Breast epithelium (tissue), 4 donors: ENCODE measurements around the gene TMEM25. TPM values are rescaled to one million over a fixed set of nuclear protein-coding genes. Genes with fewer than 3 reads are reported as not detected.

ENCODE experiments used
- DNase-seq, 2 donors: peaks; one replicate each; pipeline ENCODE4 v3.0.0-alpha.2; 2019; ENCODE audit warnings: low spot score in 2 of 2
- H3K27ac ChIP-seq, 2 donors: fragments of 200-600 bp; sonication (generic) in 1 of 2; one replicate each; pipeline ENCODE4 v1.5.1; 2016 to 2019; ENCODE audit warnings: mild to moderate bottlenecking in 1 of 2
- H3K27me3 ChIP-seq, 2 donors: fragments of 200-600 bp; sonication (generic) in 1 of 2; one replicate each; pipeline versions ENCODE4 v1.5.1 to v1.6.0; 2017 to 2019; ENCODE audit warnings: control low read depth in 1 of 2, mild to moderate bottlenecking in 1 of 2
- H3K36me3 ChIP-seq: fragments of 200-600 bp; one replicate; pipeline ENCODE4 v1.5.1; 2019
- H3K4me1 ChIP-seq, 2 donors: fragments of 200-600 bp; sonication (generic); one replicate each; pipeline ENCODE4 v1.5.1; 2016 to 2019; ENCODE audit warnings: control low read depth in 1 of 2
- H3K4me3 ChIP-seq, 3 donors: fragments of 200-600 bp; sonication (generic); 1 replicate in 2 of 3; 2 replicates in 1 of 3; pipeline ENCODE4 v1.5.1; 2016 to 2019; ENCODE audit warnings: mild to moderate bottlenecking in 3 of 3, moderate library complexity in 2 of 3
- H3K9me3 ChIP-seq, 2 donors: fragments of 200-600 bp; sonication (generic) in 1 of 2; one replicate each; pipeline ENCODE4 v1.5.1; 2016 to 2019; ENCODE audit warnings: control low read depth in 1 of 2
- CTCF ChIP-seq, 3 donors: fragments of 450-650 bp; IDR thresholded peaks; one replicate each; pipeline ENCODE4 v1.5.1; 2016 to 2017; ENCODE audit warnings: antibody characterized with exemption in 3 of 3, mild to moderate bottlenecking in 3 of 3, moderate library complexity in 3 of 3
- POLR2A ChIP-seq: fragments of 450-650 bp; IDR thresholded peaks from one replicate; pipeline ENCODE4 v1.6.1; 2016; ENCODE audit warnings: antibody characterized with exemption, mild to moderate bottlenecking, moderate library complexity
- POLR2AphosphoS5 ChIP-seq, 3 donors: sonication (generic); formaldehyde crosslinking; IDR thresholded peaks; one replicate each; pipeline ENCODE4 v1.6.1; 2017; ENCODE audit warnings: antibody characterized with exemption in 3 of 3
- intact Hi-C: fragments of 100-400 bp; cut with DNase I; formaldehyde crosslinking; loops from one replicate; pipeline ENCODE4 v1.15.1; 2023; ENCODE audit warnings: low total_unique reads
- total RNA-seq, 3 donors: library from RNA; depleted of rRNA; stranded (reverse); fragments of >200 nt; gene quantifications; one replicate each; pipeline ENCODE4 v1.1.0, GENCODE V29; 2016

The TMEM25 gene
- total RNA-seq, 3 donors from 2014 or later: 14.1 to 53.6 (median 38.0) TPM

- DNase-seq: no peak
- no peak for TF ChIP-seq POLR2A
- no peak for TF ChIP-seq CTCF (IDR thresholded peaks at IDR 0.05)
- TF ChIP-seq POLR2AphosphoS5 (IDR thresholded peaks at IDR 0.05): no peak
- Histone ChIP-seq H3K27ac (no peak overlapping the region), H3K27me3 (no peaks in the 10 kb centered on the region), H3K4me1 (no peaks in the 10 kb centered on the region), H3K9me3 (no peaks in the 10 kb centered on the region), H3K4me3 (no peak overlapping the region), H3K36me3 (no peaks in the 10 kb centered on the region)
- intact Hi-C loops: no loop called here
Measured at GRCh38 chr11:118545533-118545932, 14.5 kb downstream of the TMEM25 start.

- intact Hi-C loops: no loop called here
- no peak for TF ChIP-seq POLR2A
- TF ChIP-seq CTCF (IDR thresholded peaks at IDR 0.05): no peak
- TF ChIP-seq POLR2AphosphoS5 (IDR thresholded peaks at IDR 0.05): no peak
- no peaks in the 10 kb centered on the region for H3K4me1 ChIP-seq
- no peaks in the 10 kb centered on the region for H3K27me3 ChIP-seq
- no peaks in the 10 kb centered on the region for H3K9me3 ChIP-seq
- no peak for DNase-seq
- H3K36me3 ChIP-seq: no peaks in the 10 kb centered on the region
- H3K27ac ChIP-seq: no peak overlapping the region
- H3K4me3 ChIP-seq: no peak overlapping the region
Measured at GRCh38 chr11:118547132-118547531, 16.1 kb downstream of the TMEM25 start.

GRCh38 chr11:118552341-118552740 lies 21.3 kb downstream of the TMEM25 start:
- Histone ChIP-seq H3K27me3 (no peaks in the 10 kb centered on the region), H3K4me3 (no peak overlapping the region), H3K27ac (no peak overlapping the region), H3K9me3 (no peaks in the 10 kb centered on the region), H3K4me1 (no peaks in the 10 kb centered on the region), H3K36me3 (no peaks in the 10 kb centered on the region)
- intact Hi-C loops: no loop called here
- DNase-seq: no peak
- TF ChIP-seq POLR2AphosphoS5 (IDR thresholded peaks at IDR 0.05) (no peak), CTCF (IDR thresholded peaks at IDR 0.05) (no peak), POLR2A (no peak)

GRCh38 chr11:118560806-118561205 lies 29.8 kb downstream of the TMEM25 start:
- no peak for DNase-seq
- TF ChIP-seq CTCF (IDR thresholded peaks at IDR 0.05): no peak
- no peak for TF ChIP-seq POLR2AphosphoS5 (IDR thresholded peaks at IDR 0.05)
- no peak for TF ChIP-seq POLR2A

GRCh38 chr11:118565051-118565450 lies 34.1 kb downstream of the TMEM25 start:
- Histone ChIP-seq H3K27me3 (no peaks in the 10 kb centered on the region), H3K36me3 (no peaks in the 10 kb centered on the region), H3K4me3 (peak overlapping the region; percentile 54 to 77 (median 66)), H3K4me1 (no peaks in the 10 kb centered on the region), H3K27ac (peak overlapping the region; percentile 92 to 94), H3K9me3 (no peaks in the 10 kb centered on the region)
- peak in 1 of 2 donors; percentile 66 for DNase-seq
- TF ChIP-seq POLR2AphosphoS5 (IDR thresholded peaks at IDR 0.05) (peak in 1 of 3 donors; percentile 17), POLR2A (no peak), CTCF (IDR thresholded peaks at IDR 0.05) (no peak)
- intact Hi-C loops: no loop called here

More at GRCh38 chr11:118560806-118561205, 29.8 kb downstream of the TMEM25 start:
- Histone ChIP-seq H3K27me3 (no peaks in the 10 kb centered on the region), H3K4me3 (no peak overlapping the region), H3K4me1 (no peaks in the 10 kb centered on the region), H3K27ac (no peak overlapping the region), H3K9me3 (no peaks in the 10 kb centered on the region), H3K36me3 (no peaks in the 10 kb centered on the region)
- intact Hi-C loops: no loop called here
